ENCODE measurements around the gene MIDN. TPM values are rescaled to one million over a fixed set of nuclear protein-coding genes. Genes with fewer than 3 reads are reported as not detected.

Gene MIDN
- 17.1 and 30.5 TPM in 2 replicates for total RNA-seq

DNA sequence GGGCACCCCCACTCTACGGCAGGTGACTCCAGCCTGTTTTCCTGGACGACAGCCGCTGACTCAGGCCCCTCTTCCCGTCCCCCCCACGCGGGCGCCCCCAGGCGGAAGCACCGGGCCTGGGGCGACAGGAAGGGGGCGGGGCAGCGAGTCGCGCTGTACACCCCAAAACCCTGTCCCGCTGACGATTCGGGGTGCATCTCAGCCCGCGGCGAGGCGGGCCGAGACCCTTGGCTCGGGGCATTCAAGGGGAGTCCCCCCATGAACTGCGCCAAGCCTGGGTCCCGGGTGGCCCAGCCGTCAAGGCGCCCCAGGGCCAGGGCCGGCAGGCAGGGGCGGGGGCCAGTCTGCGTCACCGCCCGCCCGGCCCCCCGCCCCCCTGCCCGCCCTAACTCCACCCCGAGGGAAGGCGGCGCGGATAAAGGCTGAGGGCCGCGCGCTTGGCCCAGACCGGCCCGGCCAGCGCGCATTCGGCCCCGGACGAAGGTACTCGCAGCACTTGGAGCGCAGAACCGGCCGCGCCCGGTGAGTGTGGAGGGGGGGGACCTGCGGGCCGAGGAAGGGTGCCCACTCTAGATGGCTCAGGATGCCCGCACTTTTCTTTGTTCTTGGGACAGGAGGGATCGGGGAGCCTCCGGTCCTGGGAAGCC lies at the start of gene MIDN:
TSS of gene MIDN (plus strand) at position 445 of the 647 bp plus-strand sequence. CDS start 1,714 bp downstream, outside the sequence.

DNA sequence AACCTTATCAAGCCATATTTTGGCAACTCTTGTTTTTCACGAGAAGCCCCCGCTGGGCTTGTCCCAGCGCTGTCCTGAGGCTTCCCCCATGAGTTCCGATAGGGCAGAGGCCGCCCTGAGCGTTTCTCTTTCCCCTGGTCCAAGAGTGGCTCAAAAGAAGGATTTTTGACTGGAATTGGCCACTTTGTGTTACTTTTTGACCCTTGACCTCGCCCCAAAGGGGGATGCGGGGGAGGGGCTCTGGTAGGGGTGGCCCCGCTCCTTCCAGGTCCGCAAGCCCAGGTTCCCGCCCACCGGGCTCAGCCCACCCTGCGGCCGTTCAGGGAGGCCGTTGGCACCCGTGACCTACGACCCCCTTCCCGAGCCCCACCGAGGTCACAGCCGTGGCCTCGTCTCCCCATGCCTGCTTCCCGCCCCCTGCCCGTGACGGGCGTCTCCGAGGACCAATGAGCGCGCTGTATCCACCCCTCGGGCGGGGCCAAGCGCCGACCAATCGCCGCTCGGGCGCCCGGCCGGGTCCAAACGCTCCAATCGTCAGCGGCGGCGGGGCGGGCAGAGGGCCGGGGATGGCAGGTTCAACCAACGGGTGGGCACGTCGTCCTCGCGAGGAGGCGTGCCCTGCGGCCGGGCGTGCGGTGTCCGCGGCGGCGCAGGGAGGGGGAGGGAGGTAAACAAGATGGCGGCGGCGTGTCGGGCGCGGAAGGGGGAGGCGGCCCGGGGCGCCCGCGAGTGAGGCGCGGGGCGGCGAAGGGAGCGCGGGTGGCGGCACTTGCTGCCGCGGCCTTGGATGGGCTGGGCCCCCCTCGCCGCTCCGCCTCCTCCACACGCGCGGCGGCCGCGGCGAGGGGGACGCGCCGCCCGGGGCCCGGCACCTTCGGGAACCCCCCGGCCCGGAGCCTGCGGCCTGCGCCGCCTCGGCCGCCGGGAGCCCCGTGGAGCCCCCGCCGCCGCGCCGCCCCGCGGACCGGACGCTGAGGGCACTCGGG lies 43.0 kb upstream of the MIDN start, which contains the start of gene STK11:
TSS of gene STK11 (plus strand) at position 665 of the 986 bp plus-strand sequence. CDS start 1,136 bp downstream, outside the sequence.

DNA sequence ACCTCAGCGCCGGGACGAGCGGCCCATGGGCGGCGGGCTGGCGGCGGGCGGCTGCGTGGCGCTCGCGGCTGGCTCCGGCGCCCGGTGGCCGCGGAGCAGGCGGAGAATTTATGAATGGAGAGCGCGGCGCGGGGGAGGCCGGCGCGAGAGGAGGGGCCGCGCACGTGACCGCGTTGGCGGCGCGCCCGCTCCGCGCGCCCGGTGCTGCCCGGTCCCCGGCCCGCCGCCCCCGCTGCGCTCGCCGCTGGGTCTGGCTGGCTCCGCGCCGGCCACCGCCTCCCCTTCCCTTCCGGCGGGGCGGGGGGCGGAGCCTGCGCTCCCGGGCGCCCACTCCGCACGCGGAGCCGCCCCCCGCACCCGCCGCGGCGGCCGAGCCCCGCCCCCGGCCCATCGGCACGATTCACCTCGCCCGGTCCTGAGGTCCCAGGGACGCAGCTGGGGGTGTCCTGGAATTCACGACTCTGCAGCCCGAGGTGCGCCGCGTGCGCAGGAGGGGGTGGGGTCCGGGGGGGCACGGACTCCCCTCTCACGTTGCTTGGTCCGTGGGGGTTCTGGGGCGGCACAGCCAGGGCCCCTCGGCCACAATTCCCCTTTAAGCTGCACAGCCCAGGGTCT lies 10.5 kb upstream of the MIDN start, which contains the start of gene CBARP:
TSS of gene CBARP (minus strand) at position 252 of the 615 bp plus-strand sequence. CDS start 1,905 bp downstream, outside the sequence.

DNA sequence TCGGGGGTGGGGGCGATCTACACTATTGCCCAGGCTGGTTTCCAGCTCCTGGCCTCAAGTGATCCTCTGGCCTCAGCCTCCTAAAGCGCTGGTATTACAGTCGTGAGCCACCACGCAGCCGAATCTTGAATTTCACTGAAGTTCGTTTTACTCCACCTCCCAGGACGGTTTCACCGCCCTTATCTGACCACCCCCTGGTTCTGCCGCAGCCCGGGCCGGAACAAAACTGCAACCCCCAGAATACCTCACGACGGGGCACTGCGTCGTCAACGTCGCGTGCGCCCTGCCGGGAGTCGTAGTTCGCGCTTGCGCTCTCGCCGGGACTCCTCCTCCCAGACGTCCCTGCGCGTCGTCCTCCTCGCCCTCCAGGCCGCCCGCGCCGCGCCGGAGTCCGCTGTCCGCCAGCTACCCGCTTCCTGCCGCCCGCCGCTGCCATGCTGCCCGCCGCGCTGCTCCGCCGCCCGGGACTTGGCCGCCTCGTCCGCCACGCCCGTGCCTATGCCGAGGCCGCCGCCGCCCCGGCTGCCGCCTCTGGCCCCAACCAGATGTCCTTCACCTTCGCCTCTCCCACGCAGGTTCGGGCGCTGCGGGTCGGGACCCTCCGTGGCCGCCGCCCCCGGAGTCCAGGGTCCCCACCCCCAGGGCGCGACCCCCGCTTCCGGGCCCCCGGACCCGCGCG lies 6.8 kb upstream of the MIDN start, which contains the start of gene ATP5F1D:
TSS of gene ATP5F1D (plus strand) at position 335 of the 679 bp plus-strand sequence. CDS start at position 435, 100 bp downstream.

DNA sequence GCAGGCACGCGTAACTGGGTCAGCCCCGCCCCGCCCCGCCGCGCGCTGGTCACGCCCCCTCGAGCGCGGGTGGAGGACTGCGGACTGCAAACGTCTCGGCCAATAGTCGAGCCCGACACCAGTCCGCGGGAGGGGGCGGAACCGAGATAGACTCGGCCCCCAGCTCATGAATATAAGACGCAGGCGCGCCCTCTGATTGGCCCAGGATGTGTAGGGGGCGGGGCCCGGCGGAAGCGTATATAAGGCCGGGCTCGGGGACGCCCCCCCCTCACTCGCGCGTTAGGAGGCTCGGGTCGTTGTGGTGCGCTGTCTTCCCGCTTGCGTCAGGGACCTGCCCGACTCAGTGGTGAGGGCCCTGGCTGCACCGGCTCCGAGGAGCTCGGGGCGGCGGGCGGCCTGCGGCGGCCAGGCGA lies 20.7 kb downstream of the MIDN start, which contains the start of gene CIRBP:
TSS of gene CIRBP (plus strand) at position 268 of the 413 bp plus-strand sequence. CDS start 1,602 bp downstream, outside the sequence.

DNA sequence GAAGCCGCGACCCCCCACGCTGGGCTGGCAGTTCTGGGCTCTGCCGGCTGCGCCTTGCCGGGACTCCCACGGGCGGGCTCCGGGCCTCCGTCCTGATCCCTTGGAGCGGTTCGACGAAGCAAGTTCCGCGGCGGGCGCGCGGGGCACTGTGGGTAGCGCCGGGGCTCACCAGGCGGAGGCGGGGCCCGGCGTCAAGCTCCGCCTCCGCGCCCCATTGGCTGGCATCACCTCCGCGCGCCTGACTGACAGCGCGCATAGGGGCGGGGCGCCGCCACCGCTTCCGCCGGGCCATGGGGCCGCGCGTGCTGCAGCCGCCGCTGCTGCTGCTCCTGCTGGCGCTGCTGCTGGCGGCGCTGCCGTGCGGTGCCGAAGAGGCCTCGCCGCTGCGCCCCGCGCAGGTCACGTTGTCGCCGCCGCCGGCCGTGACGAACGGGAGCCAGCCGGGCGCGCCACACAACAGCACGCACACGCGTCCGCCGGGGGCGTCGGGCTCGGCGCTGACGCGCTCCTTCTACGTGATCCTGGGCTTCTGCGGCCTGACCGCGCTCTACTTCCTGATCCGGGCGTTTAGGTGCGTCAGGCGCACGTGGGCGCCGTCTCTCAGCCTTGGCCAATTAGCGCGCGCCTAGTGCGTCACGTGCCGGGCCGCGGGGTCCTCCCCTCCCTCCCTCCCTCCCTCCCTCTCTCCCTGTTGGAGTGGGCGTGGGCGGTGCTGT lies 27.0 kb downstream of the MIDN start, which contains the start of gene FAM174C:
TSS of gene FAM174C (plus strand) at position 271 of the 716 bp plus-strand sequence. CDS start at position 291, 20 bp downstream.

DNA sequence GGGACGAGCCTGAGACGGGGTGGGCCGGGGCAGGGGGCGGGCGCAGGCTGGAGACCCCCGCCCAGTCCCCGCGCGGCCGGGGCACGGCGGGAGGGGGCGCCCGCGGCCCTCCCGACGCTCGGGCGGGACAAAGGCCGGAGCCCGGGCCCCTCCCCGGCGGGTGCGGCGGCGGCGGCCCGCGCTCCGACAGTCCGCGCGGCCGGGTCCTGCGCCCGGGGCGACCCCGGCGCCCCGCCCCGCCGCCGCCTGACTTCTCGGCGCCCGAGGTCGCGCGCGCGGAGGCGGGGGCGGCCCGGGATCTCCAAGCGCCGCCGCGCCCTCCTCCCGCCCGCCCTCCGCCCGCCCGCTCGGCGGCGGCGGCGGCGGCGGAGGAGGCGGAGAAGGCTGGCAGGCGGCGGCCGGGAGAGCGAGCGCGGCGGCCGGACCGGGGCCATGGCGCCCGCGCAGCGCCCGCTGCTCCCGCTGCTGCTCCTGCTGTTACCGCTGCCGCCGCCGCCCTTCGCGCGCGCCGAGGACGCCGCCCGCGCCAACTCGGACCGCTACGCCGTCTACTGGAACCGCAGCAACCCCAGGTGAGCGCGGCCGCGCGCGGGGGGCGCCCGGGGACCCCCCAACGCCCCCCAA lies 37.5 kb downstream of the MIDN start, which contains the start of gene EFNA2:
TSS of gene EFNA2 (plus strand) at position 137 of the 624 bp plus-strand sequence. CDS start at position 433, 296 bp downstream.

Other genes with a start within 250 kb of the MIDN start
- gene GRIN3B, start 248.2 kb upstream of the MIDN start, total RNA-seq, result 0.95 and 2.3 TPM in 2 replicates
- 142 and 147 TPM in 2 replicates for gene TMEM259, start 227.5 kb upstream of the MIDN start, total RNA-seq
- not detected in 2 replicates for gene RNU6-2, start 227.1 kb upstream of the MIDN start, total RNA-seq
- gene CNN2, start 222.0 kb upstream of the MIDN start, total RNA-seq, result 239 and 254 TPM in 2 replicates
- gene ABCA7, start 208.5 kb upstream of the MIDN start, total RNA-seq, result 14.0 and 24.3 TPM in 2 replicates
- 3.2 and 5.4 TPM in 2 replicates for gene ARHGAP45, start 181.4 kb upstream of the MIDN start, total RNA-seq
- 125 and 242 TPM in 2 replicates for gene POLR2E, start 153.2 kb upstream of the MIDN start, total RNA-seq
- 302 and 333 TPM in 2 replicates for gene GPX4, start 144.6 kb upstream of the MIDN start, total RNA-seq
- gene SBNO2, start 74.3 kb upstream of the MIDN start, total RNA-seq, result 47.8 and 61.4 TPM in 2 replicates
- 70.8 and 101 TPM in 2 replicates for gene STK11, start 42.8 kb upstream of the MIDN start, total RNA-seq
- 2.8 and 6.2 TPM in 2 replicates for gene CBARP, start 10.6 kb upstream of the MIDN start, total RNA-seq
- gene ATP5F1D, start 6.8 kb upstream of the MIDN start, total RNA-seq, result 90.0 and 106 TPM in 2 replicates
- 166 and 172 TPM in 2 replicates for gene CIRBP, start 20.7 kb downstream of the MIDN start, total RNA-seq
- gene FAM174C, start 26.9 kb downstream of the MIDN start, total RNA-seq, result 65.4 and 81.1 TPM in 2 replicates
- not detected in 2 replicates for gene EFNA2, start 37.3 kb downstream of the MIDN start, total RNA-seq
- gene NDUFS7, start 135.3 kb downstream of the MIDN start, total RNA-seq, result 161 and 201 TPM in 2 replicates
- gene GAMT, start 153.0 kb downstream of the MIDN start, total RNA-seq, result 5.2 and 6.9 TPM in 2 replicates
- 84.1 and 126 TPM in 2 replicates for gene DAZAP1, start 159.0 kb downstream of the MIDN start, total RNA-seq
- 1,980 and 2,817 TPM in 2 replicates for gene RPS15, start 189.8 kb downstream of the MIDN start, total RNA-seq
- under 0.01 and 0.08 TPM in 2 replicates for gene APC2, start 201.5 kb downstream of the MIDN start, total RNA-seq
- 37.1 and 39.1 TPM in 2 replicates for gene C19orf25, start 230.6 kb downstream of the MIDN start, total RNA-seq
- gene PCSK4, start 241.8 kb downstream of the MIDN start, total RNA-seq, result 1.0 and 1.1 TPM in 2 replicates
- 2.0 and 2.7 TPM in 2 replicates for gene REEP6, start 242.6 kb downstream of the MIDN start, total RNA-seq

All from hair follicular keratinocyte (primary cell).